Gastrocnemius medialis (tissue), 4 donors: ENCODE measurements around the gene TLR7. TPM values are rescaled to one million over a fixed set of nuclear protein-coding genes. Genes with fewer than 3 reads are reported as not detected.

Experiments
- ATAC-seq, 2 donors: fragments of 150-250 bp; one replicate each; pipeline ENCODE4 v1.9.1; 2016
- DNase-seq, 2 donors: peaks; one replicate each; pipeline ENCODE4 v3.0.0-alpha.2; 2019
- H3K27ac ChIP-seq, 4 donors: fragments of 200-600 bp; sonication (generic); 1 replicate in 1 of 4; 2 replicates in 3 of 4; pipeline ENCODE4 v1.5.1; 2016 to 2018; ENCODE audit warnings: mild to moderate bottlenecking in 2 of 4, moderate library complexity in 1 of 4
- H3K27me3 ChIP-seq, 3 donors: fragments of 200-600 bp; sonication (generic) in 2 of 3; 1 replicate in 1 of 3; 2 replicates in 2 of 3; pipeline versions ENCODE4 v1.5.1 to v1.6.0; 2016 to 2019; ENCODE audit warnings: mild to moderate bottlenecking in 1 of 3, moderate library complexity in 1 of 3
- H3K36me3 ChIP-seq, 2 donors: fragments of 200-600 bp; sonication (generic) in 1 of 2; one replicate each; pipeline ENCODE4 v1.5.1; 2017 to 2018
- H3K4me1 ChIP-seq, 2 donors: fragments of 200-600 bp; sonication (generic) in 1 of 2; one replicate each; pipeline ENCODE4 v1.5.1; 2016 to 2017; ENCODE audit warnings: mild to moderate bottlenecking in 2 of 2
- H3K4me3 ChIP-seq, 4 donors: fragments of 200-600 bp; sonication (generic) in 3 of 4; 1 replicate in 1 of 4; 2 replicates in 3 of 4; pipeline ENCODE4 v1.5.1; 2016 to 2019; ENCODE audit warnings: mild to moderate bottlenecking in 2 of 4
- H3K9me3 ChIP-seq, 3 donors: fragments of 200-600 bp; sonication (generic) in 2 of 3; 1 replicate in 1 of 3; 2 replicates in 2 of 3; pipeline ENCODE4 v1.5.1; 2016 to 2019
- CTCF ChIP-seq, 5 experiments: fragments of 450-650 bp in 3 of 5; fragments of 200-600 bp in 2 of 5; sonication (generic) in 2 of 5; IDR thresholded peaks in 4 of 5; conservative IDR thresholded peaks in 1 of 5; 1 replicate in 4 of 5; 2 replicates in 1 of 5; pipeline ENCODE4 v1.5.1; 2016 to 2019; ENCODE audit warnings: antibody characterized with exemption in 5 of 5, mild to moderate bottlenecking in 3 of 5, moderate library complexity in 3 of 5
- POLR2A ChIP-seq, 2 donors: fragments of 450-650 bp; IDR thresholded peaks; one replicate each; pipeline ENCODE4 v1.6.1; 2017; ENCODE audit warnings: antibody characterized with exemption in 2 of 2, mild to moderate bottlenecking in 2 of 2, moderate library complexity in 2 of 2
- in situ Hi-C, 4 donors: fragments of 200-750 bp; cut with MboI; loops; one replicate each; pipeline versions ENCODE4 v1.15.0 to v1.8.0; 2017; ENCODE audit warnings: low sequenced_read_pairs in 4 of 4
- intact Hi-C: fragments of 100-400 bp; cut with DNase I; formaldehyde crosslinking; loops from one replicate; pipeline ENCODE4 v1.15.1; 2023; ENCODE audit warnings: low total_unique reads
- total RNA-seq, 4 donors: library from RNA; depleted of rRNA; stranded (reverse); fragments of >200 nt; gene quantifications; one replicate each; pipeline versions ENCODE4 v1.1.0 to v1.2.3, GENCODE V29; 2016

Gene TLR7
- total RNA-seq, 4 donors from 2014 or later = 0.05 to 0.23 (median 0.16) TPM

- H3K4me3 ChIP-seq = no peak overlapping the region
- H3K4me1 ChIP-seq = no peaks in the 10 kb centered on the region
- intact Hi-C loops (no loop called here), in situ Hi-C loops (no loop called here)
- H3K9me3 ChIP-seq = no peaks in the 10 kb centered on the region
- H3K27ac ChIP-seq = no peak overlapping the region
- ATAC-seq = no peak
- DNase-seq = no peak
- TF ChIP-seq POLR2A (IDR thresholded peaks at IDR 0.05) = no peak
- no peak for TF ChIP-seq CTCF (IDR thresholded peaks at IDR 0.05 in 4 of 5, conservative IDR thresholded peaks at IDR 0.05 in 1 of 5)
- H3K27me3 ChIP-seq = no peaks in the 10 kb centered on the region
- H3K36me3 ChIP-seq = no peaks in the 10 kb centered on the region
Observed at GRCh38 chrX:12921886-12922598, 55.2 kb downstream of the TLR7 start.

DNA sequence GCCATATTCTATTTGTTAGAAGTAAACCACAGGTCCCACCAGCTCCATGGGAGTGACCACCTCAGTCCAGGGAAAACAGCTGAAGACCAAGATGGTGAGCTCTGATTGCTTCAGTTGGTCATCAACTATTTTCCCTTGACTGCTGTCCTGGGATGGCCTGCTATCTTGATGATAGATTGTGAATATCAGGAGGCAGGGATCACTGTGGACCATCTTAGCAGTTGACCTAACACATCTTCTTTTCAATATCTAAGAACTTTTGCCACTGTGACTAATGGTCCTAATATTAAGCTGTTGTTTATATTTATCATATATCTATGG, 55.7 kb downstream of the TLR7 start:
- no peak for DNase-seq
- H3K27me3 ChIP-seq = no peaks in the 10 kb centered on the region
- H3K36me3 ChIP-seq = no peaks in the 10 kb centered on the region
- no peaks in the 10 kb centered on the region for H3K4me1 ChIP-seq
- no peak overlapping the region for H3K4me3 ChIP-seq
- intact Hi-C loops (no loop called here), in situ Hi-C loops (no loop called here)
- ATAC-seq = no peak
- no peak overlapping the region for H3K27ac ChIP-seq
- no peaks in the 10 kb centered on the region for H3K9me3 ChIP-seq
- TF ChIP-seq CTCF (IDR thresholded peaks at IDR 0.05 in 4 of 5, conservative IDR thresholded peaks at IDR 0.05 in 1 of 5) = no peak
- no peak for TF ChIP-seq POLR2A (IDR thresholded peaks at IDR 0.05)

DNA sequence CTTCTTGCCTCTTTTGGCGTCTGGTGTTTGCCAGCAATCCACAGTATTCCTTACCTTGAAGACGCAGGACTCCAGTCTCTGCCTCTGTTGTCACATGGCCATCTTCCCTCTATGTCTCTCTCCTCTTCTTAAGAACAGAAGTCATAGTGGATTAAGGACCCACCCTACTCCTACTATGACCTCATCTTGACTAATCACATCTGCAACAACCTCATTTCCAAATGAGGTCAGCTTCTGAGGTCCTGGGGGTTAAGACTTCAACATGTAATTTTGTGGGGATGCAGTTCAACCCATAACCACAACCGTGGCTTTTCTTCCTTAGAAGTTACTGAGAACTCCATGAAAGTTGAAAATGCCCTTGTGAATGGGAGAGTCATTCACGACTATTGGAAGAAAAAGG, 62.8 kb downstream of the TLR7 start:
- Histone ChIP-seq H3K27me3 (no peaks in the 10 kb centered on the region), H3K4me1 (no peaks in the 10 kb centered on the region), H3K9me3 (no peaks in the 10 kb centered on the region), H3K4me3 (no peak overlapping the region), H3K27ac (no peak overlapping the region), H3K36me3 (no peaks in the 10 kb centered on the region)
- intact Hi-C loops = no loop called here
- in situ Hi-C loops = no loop called here
- no peak for DNase-seq
- TF ChIP-seq CTCF (IDR thresholded peaks at IDR 0.05 in 4 of 5, conservative IDR thresholded peaks at IDR 0.05 in 1 of 5) = no peak
- TF ChIP-seq POLR2A (IDR thresholded peaks at IDR 0.05) = no peak
- no peak for ATAC-seq

GRCh38 chrX:12930150-12930549, 63.3 kb downstream of the TLR7 start:
- in situ Hi-C loops = no loop called here
- Histone ChIP-seq H3K9me3 (no peaks in the 10 kb centered on the region), H3K4me1 (no peaks in the 10 kb centered on the region), H3K27me3 (no peaks in the 10 kb centered on the region), H3K36me3 (no peaks in the 10 kb centered on the region), H3K4me3 (no peak overlapping the region), H3K27ac (no peak overlapping the region)
- intact Hi-C loops = no loop called here
- DNase-seq = no peak
- ATAC-seq = no peak
- TF ChIP-seq POLR2A (IDR thresholded peaks at IDR 0.05) (no peak), CTCF (IDR thresholded peaks at IDR 0.05 in 4 of 5, conservative IDR thresholded peaks at IDR 0.05 in 1 of 5) (no peak)

DNA sequence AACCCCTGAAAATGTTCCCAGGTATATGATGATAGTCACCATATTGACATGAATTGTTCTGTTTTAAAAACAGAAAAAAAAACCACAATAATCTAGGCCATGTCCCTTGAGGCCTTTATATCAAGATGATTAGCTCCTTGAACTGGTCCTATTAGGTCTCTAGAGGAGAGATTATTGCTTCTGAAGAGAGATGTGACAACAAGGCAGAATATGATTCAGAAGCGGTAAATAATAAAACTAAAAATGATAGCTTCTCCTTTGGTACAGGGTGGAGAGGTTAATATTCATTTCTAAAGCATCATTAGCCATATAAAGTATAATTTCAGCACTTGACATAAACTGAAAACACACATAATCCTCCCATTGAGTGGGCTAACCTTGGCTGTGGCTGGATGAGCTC, 65.4 kb downstream of the TLR7 start:
- in situ Hi-C loops = no loop called here
- TF ChIP-seq POLR2A (IDR thresholded peaks at IDR 0.05) (no peak), CTCF (IDR thresholded peaks at IDR 0.05 in 4 of 5, conservative IDR thresholded peaks at IDR 0.05 in 1 of 5) (no peak)
- ATAC-seq (no peak), DNase-seq (no peak)
- Histone ChIP-seq H3K36me3 (no peaks in the 10 kb centered on the region), H3K4me1 (no peaks in the 10 kb centered on the region), H3K27me3 (no peaks in the 10 kb centered on the region), H3K9me3 (no peaks in the 10 kb centered on the region), H3K4me3 (no peak overlapping the region), H3K27ac (no peak overlapping the region)
- intact Hi-C loops = no loop called here
